ENCODE results near the gene ALDH1L2.

DNA sequence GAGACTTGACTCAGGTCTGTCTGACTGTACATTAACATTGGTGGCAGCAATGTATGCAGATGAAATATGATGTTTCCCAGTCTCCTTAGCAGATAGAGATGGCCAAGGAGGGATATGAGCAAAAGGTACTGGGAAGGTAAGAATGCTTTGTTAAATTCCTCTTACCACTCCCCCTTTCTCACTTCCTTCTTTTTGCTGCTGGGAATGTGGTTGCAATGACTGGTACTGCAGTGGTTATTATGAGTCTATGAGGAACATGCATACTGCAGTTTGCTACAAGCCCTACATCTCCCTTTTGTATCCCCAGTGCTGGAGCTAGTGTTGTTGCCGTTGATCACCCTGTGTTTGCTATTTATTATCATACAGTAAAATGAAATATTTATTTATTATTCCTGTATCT, 35.9 kb downstream of the ALDH1L2 start:
- TF ChIP-seq, protein P1, sequence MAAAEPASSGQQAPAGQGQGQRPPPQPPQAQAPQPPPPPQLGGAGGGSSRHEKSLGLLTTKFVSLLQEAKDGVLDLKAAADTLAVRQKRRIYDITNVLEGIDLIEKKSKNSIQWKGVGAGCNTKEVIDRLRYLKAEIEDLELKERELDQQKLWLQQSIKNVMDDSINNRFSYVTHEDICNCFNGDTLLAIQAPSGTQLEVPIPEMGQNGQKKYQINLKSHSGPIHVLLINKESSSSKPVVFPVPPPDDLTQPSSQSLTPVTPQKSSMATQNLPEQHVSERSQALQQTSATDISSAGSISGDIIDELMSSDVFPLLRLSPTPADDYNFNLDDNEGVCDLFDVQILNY (CRISPR knock-in tag; IDR thresholded peaks at IDR 0.05): no peak
- TF ChIP-seq, protein P2, sequence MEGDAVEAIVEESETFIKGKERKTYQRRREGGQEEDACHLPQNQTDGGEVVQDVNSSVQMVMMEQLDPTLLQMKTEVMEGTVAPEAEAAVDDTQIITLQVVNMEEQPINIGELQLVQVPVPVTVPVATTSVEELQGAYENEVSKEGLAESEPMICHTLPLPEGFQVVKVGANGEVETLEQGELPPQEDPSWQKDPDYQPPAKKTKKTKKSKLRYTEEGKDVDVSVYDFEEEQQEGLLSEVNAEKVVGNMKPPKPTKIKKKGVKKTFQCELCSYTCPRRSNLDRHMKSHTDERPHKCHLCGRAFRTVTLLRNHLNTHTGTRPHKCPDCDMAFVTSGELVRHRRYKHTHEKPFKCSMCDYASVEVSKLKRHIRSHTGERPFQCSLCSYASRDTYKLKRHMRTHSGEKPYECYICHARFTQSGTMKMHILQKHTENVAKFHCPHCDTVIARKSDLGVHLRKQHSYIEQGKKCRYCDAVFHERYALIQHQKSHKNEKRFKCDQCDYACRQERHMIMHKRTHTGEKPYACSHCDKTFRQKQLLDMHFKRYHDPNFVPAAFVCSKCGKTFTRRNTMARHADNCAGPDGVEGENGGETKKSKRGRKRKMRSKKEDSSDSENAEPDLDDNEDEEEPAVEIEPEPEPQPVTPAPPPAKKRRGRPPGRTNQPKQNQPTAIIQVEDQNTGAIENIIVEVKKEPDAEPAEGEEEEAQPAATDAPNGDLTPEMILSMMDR (IDR thresholded peaks at IDR 0.05): no peak
- TF ChIP-seq JUN (CRISPR knock-in tag; IDR thresholded peaks at IDR 0.05): no peak

Measured in WTC11 (cell line).